Measurements from ENCODE around the gene PLPP7.
"Not testable (repeated sequence)": the region's sequence is repeated elsewhere in the genome, so short reads cannot be mapped to it uniquely, and the experiment has no call there.

PLPP7 gene

DNA sequence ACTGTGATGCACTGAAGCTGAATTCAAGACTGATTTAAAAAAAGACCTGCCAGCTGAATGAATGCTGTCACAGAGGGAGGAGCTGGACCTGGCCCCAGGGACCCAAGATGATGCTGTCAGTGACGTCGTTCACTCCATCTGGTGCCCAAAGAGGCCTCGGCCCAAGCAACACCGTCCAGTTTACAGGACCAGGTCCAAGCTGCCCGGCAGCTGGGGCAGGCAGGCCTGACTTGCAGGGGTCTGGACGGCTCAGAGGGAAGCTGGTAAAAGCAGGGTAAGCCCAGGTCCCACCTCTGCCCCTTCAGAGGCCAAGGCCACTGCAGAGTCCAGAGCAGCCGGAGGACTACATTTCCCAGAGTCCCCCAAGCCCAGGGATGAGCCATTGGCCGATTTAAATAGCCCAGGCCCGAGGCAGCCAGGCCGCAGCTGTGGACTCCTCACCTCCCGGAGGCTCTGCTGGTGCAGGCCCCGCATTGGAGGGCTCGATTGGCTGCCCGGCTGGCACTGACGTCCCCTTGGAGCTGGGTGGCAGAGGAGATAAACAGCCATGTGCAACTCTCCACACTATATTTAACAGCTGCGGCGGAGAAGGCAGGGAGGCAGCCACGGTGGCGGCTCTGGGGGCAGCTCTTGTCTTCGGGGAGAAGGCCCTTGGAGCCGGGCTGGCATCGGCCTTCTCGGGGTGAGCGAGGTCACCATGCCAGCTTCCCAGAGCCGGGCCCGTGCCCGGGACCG lies at the start of gene PLPP7:
PLPP7 (plus strand) TSS at position 423 of the 735 bp plus-strand sequence; CDS start at position 698, 275 bp downstream.
- no peak for DNase-seq

DNA sequence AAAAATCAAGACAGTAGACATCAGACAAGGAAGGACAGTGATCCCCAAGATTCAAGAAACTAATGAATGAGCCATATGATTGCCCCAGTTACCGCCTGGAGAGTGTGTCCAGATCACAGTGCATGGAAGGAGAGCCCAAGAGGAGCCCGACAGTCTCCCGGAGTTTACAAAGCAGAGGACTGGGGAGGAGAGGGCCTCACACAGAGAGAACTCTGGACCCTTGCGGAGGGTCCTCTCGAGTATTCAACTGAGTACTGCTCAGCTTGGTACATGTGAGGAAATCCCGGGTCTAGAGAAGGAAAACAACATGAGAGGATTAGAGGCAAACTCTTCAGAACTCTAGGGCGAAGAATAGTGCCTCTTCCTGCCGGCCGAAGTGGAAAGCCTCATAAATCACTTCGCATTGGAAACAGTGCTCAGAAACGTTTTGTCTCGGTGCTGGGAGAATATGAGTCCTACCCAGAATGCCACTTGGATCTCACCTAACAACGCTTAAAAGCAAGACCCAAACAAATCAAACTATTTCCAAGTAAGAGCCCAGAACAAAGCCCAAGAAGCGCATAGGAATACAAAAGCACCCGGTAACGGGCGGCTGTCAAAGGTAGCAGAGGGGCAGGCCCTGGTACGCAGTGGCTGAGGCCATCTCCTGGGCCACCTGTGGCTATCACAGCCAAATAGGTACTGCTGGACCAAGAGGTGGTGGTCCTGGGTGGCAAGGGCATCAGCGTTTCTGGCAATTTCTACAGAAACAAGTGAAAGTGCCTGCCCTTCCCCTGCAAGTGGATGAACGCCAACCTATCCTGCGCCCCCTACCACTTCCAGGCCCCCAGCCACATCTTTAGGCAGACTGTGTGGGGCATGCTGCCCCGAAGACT lies 49.2 kb upstream of the PLPP7 start:
- DNase-seq, result no peak

GRCh38 chr9:131244331-131244730 lies 45.2 kb upstream of the PLPP7 start:
- not testable (repeated sequence) for DNase-seq

DNA sequence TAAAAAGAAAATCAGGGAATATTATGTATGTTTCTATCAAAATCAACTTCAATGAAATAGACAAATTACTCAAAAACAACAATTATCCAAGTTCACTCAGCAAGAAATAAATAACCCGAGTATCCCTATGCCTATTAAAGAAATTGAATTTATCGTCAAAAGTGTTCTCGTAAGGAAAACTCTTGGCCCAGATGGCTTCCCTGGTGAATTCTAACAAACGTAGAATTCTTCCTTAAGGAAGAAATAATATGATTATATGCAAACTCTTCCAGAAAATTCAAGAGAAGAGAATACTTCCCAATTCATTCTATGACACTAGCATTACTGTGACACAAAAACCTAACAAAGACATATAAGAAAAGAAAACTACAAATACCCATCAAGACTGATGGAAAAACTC lies 42.9 kb upstream of the PLPP7 start:
- no peak for DNase-seq

- no peak for DNase-seq
Observed at GRCh38 chr9:131252120-131252519, 37.4 kb upstream of the PLPP7 start.

DNA sequence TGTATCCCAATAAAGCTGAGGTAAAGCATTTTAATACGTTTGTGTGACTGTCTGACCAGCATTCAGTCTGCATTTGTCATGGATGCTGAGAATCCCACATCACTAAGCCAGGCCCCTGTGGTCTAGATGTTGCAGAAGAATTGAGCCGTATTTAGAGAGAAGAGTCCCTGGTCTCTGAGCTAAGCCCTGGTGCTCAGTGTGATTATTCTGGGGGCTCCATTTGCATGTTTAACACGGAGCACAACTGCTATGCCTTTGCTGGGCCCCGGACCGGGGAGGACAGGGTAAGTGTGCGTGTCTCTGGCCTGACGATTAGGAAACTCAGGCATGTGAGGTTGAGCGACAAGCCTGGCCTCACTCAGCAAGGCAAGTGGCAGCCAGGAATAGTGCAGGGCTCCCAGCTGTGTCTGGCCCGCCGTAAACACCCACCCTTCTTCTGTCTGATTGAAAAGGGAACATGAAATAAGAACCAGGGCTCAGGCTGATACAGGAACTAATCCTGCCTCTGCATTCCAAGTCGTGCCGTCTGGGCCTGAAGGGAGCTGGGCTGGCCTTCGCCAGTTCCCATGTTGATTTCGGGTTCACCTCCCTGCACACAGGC lies 35.5 kb upstream of the PLPP7 start:
- no peak for DNase-seq

DNA sequence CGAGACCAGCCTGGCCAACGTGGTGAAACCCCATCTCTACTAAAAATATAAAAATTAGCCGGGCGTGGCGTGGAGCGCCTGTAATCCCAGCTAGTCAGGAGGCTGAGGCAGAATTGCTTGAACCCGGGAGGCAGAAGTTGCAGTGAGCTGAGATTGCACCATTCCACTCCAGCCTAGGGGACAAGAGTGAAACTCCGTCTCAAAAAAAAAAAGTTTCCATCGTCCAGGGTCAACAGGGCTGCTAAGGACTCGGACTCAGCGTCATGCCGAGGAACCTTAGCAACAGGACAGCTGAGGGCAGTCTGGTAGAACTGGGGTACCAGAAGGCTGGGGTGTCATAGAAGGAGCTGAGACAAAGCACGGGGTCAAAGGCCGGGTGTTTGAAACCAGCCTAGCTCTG lies 34.9 kb upstream of the PLPP7 start:
- DNase-seq, result no peak

GRCh38 chr9:131255676-131256197 lies 33.8 kb upstream of the PLPP7 start:
- DNase-seq, result no peak

GRCh38 chr9:131257266-131258025 lies 32.1 kb upstream of the PLPP7 start:
- DNase-seq, result no peak

- no peak for DNase-seq
Observed at GRCh38 chr9:131258186-131258585, 31.3 kb upstream of the PLPP7 start.

GRCh38 chr9:131258698-131259431 lies 30.7 kb upstream of the PLPP7 start:
- no peak for DNase-seq

- no peak for DNase-seq
Observed at GRCh38 chr9:131259432-131259898, 30.1 kb upstream of the PLPP7 start.

DNA sequence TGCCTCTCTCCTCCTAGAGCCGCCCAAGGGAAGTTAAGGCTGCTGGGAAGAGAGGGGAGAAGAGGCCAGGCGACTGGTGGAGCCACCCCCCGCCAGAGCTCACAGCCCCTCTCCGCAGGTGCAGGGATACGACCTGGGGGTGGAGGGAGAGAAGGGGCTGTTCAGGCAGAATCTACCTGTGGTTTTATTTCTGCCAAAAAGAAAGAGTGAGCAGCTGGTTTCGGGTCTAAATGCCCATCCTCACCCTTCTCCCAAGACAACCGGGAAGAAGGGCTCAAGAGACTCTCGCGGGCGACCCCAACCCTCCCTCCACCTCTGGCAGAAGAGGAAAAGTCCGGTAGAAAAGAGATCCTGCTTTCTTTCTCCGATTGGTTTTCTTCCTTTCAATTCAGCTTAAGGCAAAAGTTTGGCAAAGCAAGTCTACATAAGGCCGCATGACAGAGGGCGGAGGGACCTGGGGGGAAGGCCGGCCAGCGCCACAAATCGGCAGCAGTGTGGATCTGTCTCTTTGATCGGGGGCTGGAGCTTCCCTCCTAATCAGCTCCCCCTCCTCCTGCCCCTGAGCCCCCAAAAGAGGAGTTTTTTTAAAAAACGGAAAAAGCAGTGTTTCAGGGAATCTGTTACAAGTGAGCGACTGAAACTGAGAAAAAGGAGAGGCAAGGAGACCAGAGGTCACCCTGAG lies 29.5 kb upstream of the PLPP7 start:
- no peak for DNase-seq

- no peak for DNase-seq
Observed at GRCh38 chr9:131260751-131261452, 28.6 kb upstream of the PLPP7 start.

DNA sequence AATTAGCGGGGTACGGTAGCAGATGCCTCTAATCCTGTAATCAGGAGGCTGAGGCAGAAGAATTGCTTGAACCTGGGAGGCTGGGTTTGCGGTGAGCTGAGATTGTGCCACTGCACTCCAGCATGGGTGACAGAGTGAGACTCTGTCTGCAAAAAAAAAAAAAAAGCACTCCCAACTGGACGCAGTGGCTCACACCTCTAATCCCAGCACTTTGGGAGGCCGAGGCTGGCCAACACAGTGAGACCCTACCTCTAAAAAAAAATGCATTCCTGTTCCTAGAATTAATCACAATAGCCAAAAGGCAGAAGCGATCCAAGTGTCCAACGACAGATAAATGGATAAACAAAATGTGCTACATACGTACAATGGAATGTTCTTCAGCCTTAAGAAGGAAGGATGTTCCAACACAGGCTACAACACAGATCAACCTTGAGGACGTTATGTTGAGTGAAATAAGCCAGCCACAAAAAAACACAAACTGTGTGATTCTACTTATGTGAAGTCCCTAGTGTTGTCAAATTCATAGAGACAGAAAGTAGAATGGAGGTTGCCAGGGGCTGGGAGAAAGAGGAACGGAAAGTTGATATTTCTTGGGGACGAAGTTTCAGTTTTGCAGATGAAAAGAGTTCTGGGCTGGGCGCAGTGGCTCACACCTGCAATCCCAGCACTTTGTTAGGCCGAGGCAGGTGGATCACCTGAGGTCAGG lies 27.0 kb upstream of the PLPP7 start:
- no peak for DNase-seq

DNA sequence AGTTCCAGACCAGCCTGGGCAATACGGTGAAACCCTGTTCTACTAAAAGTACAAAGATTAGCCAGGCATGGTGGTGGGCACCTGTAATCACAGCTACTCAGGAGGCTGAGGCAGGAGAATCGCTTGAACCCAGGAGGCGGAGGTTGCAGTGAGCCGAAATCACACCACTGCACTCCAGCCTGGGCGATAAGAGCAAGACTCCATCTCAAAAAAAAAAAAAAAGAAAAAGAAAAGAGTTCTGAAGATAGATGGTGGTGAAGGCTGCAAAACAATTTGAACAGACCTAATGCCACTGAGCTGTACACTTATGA lies 26.5 kb upstream of the PLPP7 start:
- not testable (repeated sequence) for DNase-seq

- DNase-seq, result no peak
Observed at GRCh38 chr9:131263701-131264100, 25.8 kb upstream of the PLPP7 start.

GRCh38 chr9:131264231-131264630 lies 25.3 kb upstream of the PLPP7 start:
- DNase-seq, result peak; percentile 39

DNA sequence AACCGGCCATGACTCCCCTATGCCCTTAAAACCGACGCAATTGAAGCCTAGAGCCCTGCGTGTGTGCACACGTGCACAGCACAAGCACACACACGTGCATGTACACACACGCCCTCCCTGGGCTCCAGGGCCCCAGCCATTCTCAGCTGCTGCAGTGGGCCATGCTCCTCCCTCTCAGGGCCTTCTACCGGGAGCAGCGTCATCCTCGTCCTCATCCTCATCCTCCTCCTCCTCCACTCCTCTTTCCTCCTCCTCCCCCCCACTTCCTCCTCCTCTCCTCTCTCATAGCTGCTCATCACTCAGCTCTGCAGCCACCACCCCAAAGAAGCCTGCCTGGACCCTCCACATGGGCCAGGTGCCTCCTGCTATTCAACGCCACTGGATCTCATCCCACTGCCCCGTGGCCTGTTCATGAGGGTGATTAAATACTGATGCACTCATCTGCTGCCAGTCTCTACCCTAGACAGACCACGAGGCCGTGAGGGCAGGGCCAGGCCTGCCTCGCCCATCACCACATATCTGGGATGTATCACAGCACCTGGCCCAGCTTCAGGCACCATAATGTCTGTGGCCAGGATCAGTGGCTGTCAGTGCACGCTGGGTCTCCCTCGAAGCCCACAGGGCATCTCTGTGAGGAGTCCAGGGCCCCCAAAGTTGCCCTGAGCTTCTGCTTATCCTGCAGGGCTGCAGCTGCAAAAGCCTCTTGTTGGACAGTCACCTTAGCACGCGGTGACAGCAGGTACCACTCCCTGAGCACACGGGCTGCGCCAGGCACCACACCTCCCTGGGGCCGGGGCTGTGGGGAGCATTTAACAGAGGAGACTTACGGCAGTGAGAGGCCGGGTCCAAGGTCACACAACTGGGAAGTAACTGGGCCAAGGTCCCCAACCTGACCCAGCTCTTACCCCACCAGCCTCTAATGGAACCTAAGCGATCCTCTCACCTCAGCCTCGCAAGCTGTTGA lies 23.0 kb upstream of the PLPP7 start:
- DNase-seq, result peak; percentile 50
